ENCODE measurements around the gene ERRFI1. TPM values are rescaled to one million over a fixed set of nuclear protein-coding genes. Genes with fewer than 3 reads are reported as not detected.
"Not testable (repeated sequence)": the region's sequence is repeated elsewhere in the genome, so short reads cannot be mapped to it uniquely, and the experiment has no call there.

The ERRFI1 gene
- total RNA-seq, 4 donors from 2014 or later = 19.0 to 67.6 (median 39.6) TPM

GRCh38 chr1:8059161-8059622 lies 33.1 kb upstream of the ERRFI1 start:
- no peaks in the 10 kb centered on the region for H3K36me3 ChIP-seq
- no peak overlapping the region for H3K27ac ChIP-seq
- no peaks in the 10 kb centered on the region for H3K4me1 ChIP-seq
- no peaks in the 10 kb centered on the region for H3K9me3 ChIP-seq
- no peaks in the 10 kb centered on the region for H3K27me3 ChIP-seq
- TF ChIP-seq POLR2A (IDR thresholded peaks at IDR 0.05) (no peak), CTCF (IDR thresholded peaks at IDR 0.05) (no peak)
- H3K4me3 ChIP-seq = no peak overlapping the region
- intact Hi-C loops (cut with DNase I; ENCODE audit: low total_unique reads) = no loop called here
- no peak for DNase-seq

DNA sequence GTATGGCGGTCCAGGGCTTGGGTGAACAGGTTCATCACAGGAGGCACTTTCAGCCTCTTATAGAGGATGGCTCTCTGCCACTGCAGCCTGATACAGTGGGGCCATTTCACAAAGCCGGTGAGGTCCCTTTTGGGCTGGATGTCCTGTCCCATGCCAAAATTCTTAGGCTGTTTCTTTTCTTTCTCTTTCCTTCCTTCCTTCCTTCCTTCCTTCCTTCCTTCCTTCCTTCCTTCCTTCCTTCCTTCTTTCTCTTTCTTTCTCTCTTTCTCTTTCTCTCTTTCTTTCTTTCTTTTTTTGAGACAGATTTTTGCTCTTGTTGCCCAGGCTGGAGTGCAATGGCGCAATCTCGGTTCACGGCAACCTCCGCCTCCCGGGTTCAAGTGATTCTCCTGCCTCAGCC lies 31.7 kb upstream of the ERRFI1 start:
- H3K27me3 ChIP-seq; H3K27ac ChIP-seq; DNase-seq; intact Hi-C loops (cut with DNase I; ENCODE audit: low total_unique reads); H3K36me3 ChIP-seq; H3K9me3 ChIP-seq; H3K4me3 ChIP-seq; H3K4me1 ChIP-seq: not testable (repeated sequence)

DNA sequence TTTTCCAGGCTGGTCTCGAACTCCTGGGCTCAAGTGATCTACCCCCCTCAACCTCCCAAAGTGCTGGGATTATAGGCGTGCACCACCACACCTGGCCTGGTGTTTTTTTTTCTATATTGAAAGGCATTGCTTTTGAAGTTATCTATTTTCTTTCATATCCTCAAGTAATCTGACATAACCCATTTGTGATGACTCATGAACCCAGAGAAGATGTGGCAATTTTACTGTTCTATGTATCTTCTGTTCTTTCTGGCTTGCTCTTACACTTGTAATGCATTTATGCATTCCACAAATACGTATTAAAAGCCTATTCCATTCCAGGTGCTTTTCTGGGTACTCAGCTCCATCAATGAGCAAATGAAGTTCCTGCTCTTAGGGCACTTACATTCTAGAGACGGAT lies 29.9 kb upstream of the ERRFI1 start:
- no peaks in the 10 kb centered on the region for H3K9me3 ChIP-seq
- H3K27me3 ChIP-seq = no peaks in the 10 kb centered on the region
- intact Hi-C loops (cut with DNase I; ENCODE audit: low total_unique reads) = no loop called here
- H3K27ac ChIP-seq = no peak overlapping the region
- no peaks in the 10 kb centered on the region for H3K4me1 ChIP-seq
- no peak for DNase-seq
- no peak for TF ChIP-seq POLR2A (IDR thresholded peaks at IDR 0.05)
- no peak for TF ChIP-seq CTCF (IDR thresholded peaks at IDR 0.05)
- no peak overlapping the region for H3K4me3 ChIP-seq
- no peaks in the 10 kb centered on the region for H3K36me3 ChIP-seq

GRCh38 chr1:8053878-8054567 lies 27.9 kb upstream of the ERRFI1 start:
- Histone ChIP-seq H3K27ac (no peak overlapping the region), H3K4me3 (no peak overlapping the region), H3K9me3 (no peaks in the 10 kb centered on the region), H3K4me1 (no peaks in the 10 kb centered on the region), H3K27me3 (no peaks in the 10 kb centered on the region), H3K36me3 (no peaks in the 10 kb centered on the region)
- intact Hi-C loops (cut with DNase I; ENCODE audit: low total_unique reads) = no loop called here
- no peak for TF ChIP-seq POLR2A (IDR thresholded peaks at IDR 0.05)
- TF ChIP-seq CTCF (IDR thresholded peaks at IDR 0.05) = no peak
- no peak for DNase-seq

DNA sequence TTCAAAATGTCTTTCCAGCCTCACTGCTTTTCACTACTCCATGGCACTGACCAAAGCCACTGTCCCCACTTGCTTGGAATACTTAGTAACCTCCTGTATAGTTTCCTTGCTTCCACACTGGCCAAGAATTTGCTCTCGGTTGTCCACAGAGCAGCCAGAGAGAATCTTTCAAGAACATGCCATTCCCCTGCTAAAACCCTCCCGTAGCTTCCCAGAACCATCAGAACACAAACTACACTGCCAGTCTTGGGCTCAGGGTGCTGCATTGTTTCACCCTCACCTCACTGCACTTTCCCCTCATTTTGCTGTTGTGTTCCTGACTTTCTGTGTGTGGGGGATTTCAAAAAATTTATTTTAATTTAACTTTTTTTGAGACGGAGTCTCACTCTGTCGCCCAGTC lies 25.5 kb upstream of the ERRFI1 start:
- no peaks in the 10 kb centered on the region for H3K4me1 ChIP-seq

DNA sequence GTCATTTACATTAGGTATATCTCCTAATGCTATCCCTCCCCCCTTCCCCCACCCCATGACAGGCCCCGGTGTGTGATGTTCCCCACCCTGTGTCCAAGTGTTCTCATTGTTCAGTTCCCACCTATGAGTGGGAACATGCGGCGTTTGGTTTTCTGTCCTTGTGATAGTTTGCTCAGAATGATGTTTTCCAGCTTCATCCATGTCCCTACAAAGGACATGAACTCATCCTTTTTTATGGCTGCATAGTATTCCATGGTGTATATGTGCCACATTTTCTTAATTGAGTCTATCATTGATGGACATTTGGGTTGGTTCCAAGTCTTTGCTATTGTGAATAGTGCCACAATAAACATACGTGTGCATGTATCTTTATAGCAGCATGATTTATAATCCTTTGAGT lies 23.1 kb upstream of the ERRFI1 start:
- H3K4me3 ChIP-seq; H3K27ac ChIP-seq; H3K9me3 ChIP-seq; intact Hi-C loops (cut with DNase I; ENCODE audit: low total_unique reads); H3K27me3 ChIP-seq; H3K36me3 ChIP-seq; DNase-seq; H3K4me1 ChIP-seq: not testable (repeated sequence)

More for the DNA sequence above, 25.5 kb upstream of the ERRFI1 start:
- intact Hi-C loops (cut with DNase I; ENCODE audit: low total_unique reads) = no loop called here
- H3K9me3 ChIP-seq = no peaks in the 10 kb centered on the region
- no peak overlapping the region for H3K4me3 ChIP-seq
- H3K27me3 ChIP-seq = no peaks in the 10 kb centered on the region
- TF ChIP-seq CTCF (IDR thresholded peaks at IDR 0.05) (no peak), POLR2A (IDR thresholded peaks at IDR 0.05) (no peak)
- H3K27ac ChIP-seq = no peak overlapping the region
- no peaks in the 10 kb centered on the region for H3K36me3 ChIP-seq
- no peak for DNase-seq

All from uterus (tissue), 4 donors.